ENCODE data around the gene RREB1.

RREB1 gene

GRCh38 chr6:7098993-7099392 is 8.8 kb upstream of the RREB1 start:
- H2AFZ ChIP-seq (ENCODE audit: low read depth, low read length, severe bottlenecking), result no peak overlapping the region
- TF ChIP-seq CTCF (IDR thresholded peaks at IDR 0.05; ENCODE audit: insufficient read depth, low read length, poor library complexity, severe bottlenecking), result no peak
- no peak for TF ChIP-seq EZH2phosphoT487 (conservative IDR thresholded peaks at IDR 0.05; ENCODE audit: low read length)
- no peaks in the 10 kb centered on the region for H3K27me3 ChIP-seq (ENCODE audit: low read length)
- no peaks in the 10 kb centered on the region for H3F3A ChIP-seq (ENCODE audit: insufficient read depth)
- H3K27ac ChIP-seq (ENCODE audit: low read depth, low read length), result no peak overlapping the region
- H4K20me1 ChIP-seq (ENCODE audit: low read depth, low read length), result no peaks in the 10 kb centered on the region
- no peaks in the 10 kb centered on the region for H3K9me3 ChIP-seq (ENCODE audit: insufficient read depth, low read length)
- H3K4me3 ChIP-seq (ENCODE audit: insufficient read depth, low read length, poor library complexity, severe bottlenecking), result no peak overlapping the region
- no peak overlapping the region for H3K4me2 ChIP-seq (ENCODE audit: low read depth, low read length, poor library complexity, severe bottlenecking)
- no peak overlapping the region for H3K9ac ChIP-seq (ENCODE audit: low read length)
- no peaks in the 10 kb centered on the region for H3K79me2 ChIP-seq (ENCODE audit: insufficient read depth, low read length)
- H3K36me3 ChIP-seq (ENCODE audit: low read length), result no peaks in the 10 kb centered on the region
- no peaks in the 10 kb centered on the region for H3K9me2 ChIP-seq (replicated peaks; ENCODE audit: insufficient read depth, low read length)

- Histone ChIP-seq H3K4me2 (ENCODE audit: low read depth, low read length, poor library complexity, severe bottlenecking) (no peak overlapping the region), H3K79me2 (ENCODE audit: insufficient read depth, low read length) (no peaks in the 10 kb centered on the region), H2AFZ (ENCODE audit: low read depth, low read length, severe bottlenecking) (no peak overlapping the region)
Measured at GRCh38 chr6:7100072-7100752, 7.5 kb upstream of the RREB1 start.

DNA sequence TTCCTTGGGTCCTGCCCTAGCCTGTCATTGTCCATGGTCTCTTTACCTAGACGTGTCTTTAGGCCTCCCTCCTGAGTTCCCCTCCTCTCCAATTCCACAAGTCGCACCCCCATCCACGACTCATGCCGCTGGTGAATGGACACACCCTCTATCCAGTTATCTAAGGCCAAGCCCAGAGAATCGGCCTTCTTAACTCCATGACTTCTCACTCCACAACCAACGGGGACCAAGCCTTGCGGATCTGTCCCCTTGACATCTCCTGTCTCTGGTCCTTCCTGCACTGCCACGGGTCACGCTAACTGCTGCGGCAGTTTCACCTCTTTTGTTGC is 7.0 kb upstream of the RREB1 start:
- no peaks in the 10 kb centered on the region for H3F3A ChIP-seq (ENCODE audit: insufficient read depth)
- TF ChIP-seq CTCF (IDR thresholded peaks at IDR 0.05; ENCODE audit: insufficient read depth, low read length, poor library complexity, severe bottlenecking) (no peak), EZH2phosphoT487 (conservative IDR thresholded peaks at IDR 0.05; ENCODE audit: low read length) (no peak)
- no peaks in the 10 kb centered on the region for H3K79me2 ChIP-seq (ENCODE audit: insufficient read depth, low read length)
- no peaks in the 10 kb centered on the region for H3K9me3 ChIP-seq (ENCODE audit: insufficient read depth, low read length)
- no peak overlapping the region for H3K4me3 ChIP-seq (ENCODE audit: insufficient read depth, low read length, poor library complexity, severe bottlenecking)
- H3K27me3 ChIP-seq (ENCODE audit: low read length), result no peaks in the 10 kb centered on the region
- no peaks in the 10 kb centered on the region for H3K36me3 ChIP-seq (ENCODE audit: low read length)
- H3K4me2 ChIP-seq (ENCODE audit: low read depth, low read length, poor library complexity, severe bottlenecking), result no peak overlapping the region
- H2AFZ ChIP-seq (ENCODE audit: low read depth, low read length, severe bottlenecking), result no peak overlapping the region
- H3K9me2 ChIP-seq (replicated peaks; ENCODE audit: insufficient read depth, low read length), result no peaks in the 10 kb centered on the region
- no peaks in the 10 kb centered on the region for H4K20me1 ChIP-seq (ENCODE audit: low read depth, low read length)
- no peak overlapping the region for H3K9ac ChIP-seq (ENCODE audit: low read length)
- H3K27ac ChIP-seq (ENCODE audit: low read depth, low read length), result no peak overlapping the region

More at GRCh38 chr6:7100072-7100752, 7.5 kb upstream of the RREB1 start:
- no peak overlapping the region for H3K9ac ChIP-seq (ENCODE audit: low read length)
- H3K27me3 ChIP-seq (ENCODE audit: low read length), result no peaks in the 10 kb centered on the region
- no peaks in the 10 kb centered on the region for H4K20me1 ChIP-seq (ENCODE audit: low read depth, low read length)
- no peaks in the 10 kb centered on the region for H3K9me2 ChIP-seq (replicated peaks; ENCODE audit: insufficient read depth, low read length)
- no peak overlapping the region for H3K4me3 ChIP-seq (ENCODE audit: insufficient read depth, low read length, poor library complexity, severe bottlenecking)
- no peak for TF ChIP-seq CTCF (IDR thresholded peaks at IDR 0.05; ENCODE audit: insufficient read depth, low read length, poor library complexity, severe bottlenecking)
- no peak for TF ChIP-seq EZH2phosphoT487 (conservative IDR thresholded peaks at IDR 0.05; ENCODE audit: low read length)
- no peaks in the 10 kb centered on the region for H3K36me3 ChIP-seq (ENCODE audit: low read length)
- no peak overlapping the region for H3K27ac ChIP-seq (ENCODE audit: low read depth, low read length)
- no peaks in the 10 kb centered on the region for H3K9me3 ChIP-seq (ENCODE audit: insufficient read depth, low read length)
- no peaks in the 10 kb centered on the region for H3F3A ChIP-seq (ENCODE audit: insufficient read depth)
